ENCODE results near the gene ANKRD12. TPM values are rescaled to one million over a fixed set of nuclear protein-coding genes. Genes with fewer than 3 reads are reported as not detected.

Gene ANKRD12
- total and polyA plus RNA-seq, 2 experiments from 2014 or later = 23.9 to 92.4 TPM

DNA sequence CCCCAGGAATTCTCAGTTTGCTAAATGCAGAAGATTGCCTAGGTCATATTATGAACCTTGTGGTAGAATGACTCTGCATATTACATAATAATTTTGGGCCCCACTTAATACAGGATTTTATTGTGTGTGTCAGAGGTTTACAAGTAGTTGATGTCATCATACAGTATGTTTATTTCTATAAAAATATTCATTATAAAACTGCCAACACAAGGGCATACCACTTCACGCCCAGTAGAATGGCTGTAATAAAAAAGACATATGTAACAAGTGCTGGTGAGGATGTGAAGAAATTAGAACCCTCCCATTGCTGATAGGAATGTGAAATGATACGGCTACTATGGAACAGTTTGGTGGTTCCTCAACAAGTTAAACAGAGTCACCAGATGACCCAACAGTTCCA, 136.6 kb downstream of the ANKRD12 start:
- Histone ChIP-seq H3K4me1 (ENCODE audit: insufficient read depth) (no peaks in the 10 kb centered on the region), H3K79me2 (replicated peaks; ENCODE audit: insufficient read depth) (no peaks in the 10 kb centered on the region), H3F3A (replicated peaks; ENCODE audit: low read depth) (no peaks in the 10 kb centered on the region), H3K9me2 (ENCODE audit: insufficient read depth) (no peaks in the 10 kb centered on the region), H3K27ac (ENCODE audit: low read depth) (no peak overlapping the region), H3K4me3 (no peak overlapping the region), H3K4me2 (no peak overlapping the region), H2AFZ (no peak overlapping the region), H4K20me1 (replicated peaks; ENCODE audit: insufficient read depth) (no peaks in the 10 kb centered on the region), H3K36me3 (ENCODE audit: insufficient read depth) (no peaks in the 10 kb centered on the region; the same call in none of the 2 replicates), H3K27me3 (ENCODE audit: insufficient read depth) (no peaks in the 10 kb centered on the region)
- no peak for TF ChIP-seq NANOG (IDR thresholded peaks at IDR 0.05; ENCODE audit: borderline replicate concordance)
- H3K4me1 Mint-ChIP-seq = no peaks in the 10 kb centered on the region
- DNase-seq (ENCODE audit: low spot score) (no peak), ATAC-seq (no peak)
- H3K27me3 Mint-ChIP-seq (ENCODE audit: insufficient read depth, low read depth, poor library complexity) = peaks cover 3% of the 10 kb centered on the region
- no peaks in the 10 kb centered on the region for H3K9me3 Mint-ChIP-seq
- H3K4me3 Mint-ChIP-seq = no peak overlapping the region
- no peak overlapping the region for H3K27ac Mint-ChIP-seq
- H3K36me3 Mint-ChIP-seq (ENCODE audit: low read depth) = peaks cover 34% of the 10 kb centered on the region; the same call in 2 of the 3 replicates

DNA sequence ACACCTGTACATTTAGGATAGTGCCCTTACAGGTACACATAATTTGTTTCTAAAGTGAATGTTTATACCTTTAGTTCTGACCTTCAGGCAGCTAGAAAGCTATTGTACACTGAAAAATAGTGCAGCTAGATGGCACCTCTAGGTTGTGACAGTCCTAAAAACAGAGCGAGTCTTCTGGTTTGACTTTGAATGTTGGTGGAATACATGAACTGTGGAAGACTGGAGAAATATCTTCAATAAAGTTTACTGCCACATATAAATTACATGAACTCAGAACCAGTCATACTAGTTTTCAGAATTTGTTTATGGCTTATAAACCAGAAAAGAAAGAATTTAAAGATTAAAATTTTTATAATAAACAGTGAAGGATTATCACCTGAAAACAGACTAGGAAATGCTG, 139.3 kb downstream of the ANKRD12 start:
- H3K27ac ChIP-seq (ENCODE audit: low read depth) = no peak overlapping the region
- Mint-ChIP-seq H3K4me3 (no peak overlapping the region), H3K27me3 (ENCODE audit: insufficient read depth, low read depth, poor library complexity) (peaks cover 2% of the 10 kb centered on the region), H3K36me3 (ENCODE audit: low read depth) (peaks cover 37% of the 10 kb centered on the region; the same call in 2 of the 3 replicates), H3K4me1 (no peaks in the 10 kb centered on the region), H3K27ac (no peak overlapping the region), H3K9me3 (no peaks in the 10 kb centered on the region)
- no peaks in the 10 kb centered on the region for H3F3A ChIP-seq (replicated peaks; ENCODE audit: low read depth)
- no peaks in the 10 kb centered on the region for H4K20me1 ChIP-seq (replicated peaks; ENCODE audit: insufficient read depth)
- no peak overlapping the region for H3K4me3 ChIP-seq
- H3K4me2 ChIP-seq = no peak overlapping the region
- H3K9me2 ChIP-seq (ENCODE audit: insufficient read depth) = no peaks in the 10 kb centered on the region
- no peaks in the 10 kb centered on the region for H3K27me3 ChIP-seq (ENCODE audit: insufficient read depth)
- H2AFZ ChIP-seq = no peak overlapping the region
- no peaks in the 10 kb centered on the region for H3K4me1 ChIP-seq (ENCODE audit: insufficient read depth)
- H3K36me3 ChIP-seq (ENCODE audit: insufficient read depth) = no peaks in the 10 kb centered on the region; the same call in none of the 2 replicates
- TF ChIP-seq ZNF114 (CRISPR knock-in tag; IDR thresholded peaks at IDR 0.05) (no peak), ZNF331 (CRISPR knock-in tag; IDR thresholded peaks at IDR 0.05; ENCODE audit: low read depth) (no peak), STAT1 (IDR thresholded peaks at IDR 0.05; ENCODE audit: unreplicated experiment) (no peak), CREB1 (CRISPR knock-in tag; IDR thresholded peaks at IDR 0.05; ENCODE audit: low read depth) (no peak), POLR2AphosphoS5 (IDR thresholded peaks at IDR 0.05; ENCODE audit: low read depth) (no peak), JUNB (IDR thresholded peaks at IDR 0.05; ENCODE audit: unreplicated experiment) (no peak), EZH2phosphoT487 (IDR thresholded peaks at IDR 0.05; ENCODE audit: unreplicated experiment) (no peak)
- TF ChIP-seq, protein P1, sequence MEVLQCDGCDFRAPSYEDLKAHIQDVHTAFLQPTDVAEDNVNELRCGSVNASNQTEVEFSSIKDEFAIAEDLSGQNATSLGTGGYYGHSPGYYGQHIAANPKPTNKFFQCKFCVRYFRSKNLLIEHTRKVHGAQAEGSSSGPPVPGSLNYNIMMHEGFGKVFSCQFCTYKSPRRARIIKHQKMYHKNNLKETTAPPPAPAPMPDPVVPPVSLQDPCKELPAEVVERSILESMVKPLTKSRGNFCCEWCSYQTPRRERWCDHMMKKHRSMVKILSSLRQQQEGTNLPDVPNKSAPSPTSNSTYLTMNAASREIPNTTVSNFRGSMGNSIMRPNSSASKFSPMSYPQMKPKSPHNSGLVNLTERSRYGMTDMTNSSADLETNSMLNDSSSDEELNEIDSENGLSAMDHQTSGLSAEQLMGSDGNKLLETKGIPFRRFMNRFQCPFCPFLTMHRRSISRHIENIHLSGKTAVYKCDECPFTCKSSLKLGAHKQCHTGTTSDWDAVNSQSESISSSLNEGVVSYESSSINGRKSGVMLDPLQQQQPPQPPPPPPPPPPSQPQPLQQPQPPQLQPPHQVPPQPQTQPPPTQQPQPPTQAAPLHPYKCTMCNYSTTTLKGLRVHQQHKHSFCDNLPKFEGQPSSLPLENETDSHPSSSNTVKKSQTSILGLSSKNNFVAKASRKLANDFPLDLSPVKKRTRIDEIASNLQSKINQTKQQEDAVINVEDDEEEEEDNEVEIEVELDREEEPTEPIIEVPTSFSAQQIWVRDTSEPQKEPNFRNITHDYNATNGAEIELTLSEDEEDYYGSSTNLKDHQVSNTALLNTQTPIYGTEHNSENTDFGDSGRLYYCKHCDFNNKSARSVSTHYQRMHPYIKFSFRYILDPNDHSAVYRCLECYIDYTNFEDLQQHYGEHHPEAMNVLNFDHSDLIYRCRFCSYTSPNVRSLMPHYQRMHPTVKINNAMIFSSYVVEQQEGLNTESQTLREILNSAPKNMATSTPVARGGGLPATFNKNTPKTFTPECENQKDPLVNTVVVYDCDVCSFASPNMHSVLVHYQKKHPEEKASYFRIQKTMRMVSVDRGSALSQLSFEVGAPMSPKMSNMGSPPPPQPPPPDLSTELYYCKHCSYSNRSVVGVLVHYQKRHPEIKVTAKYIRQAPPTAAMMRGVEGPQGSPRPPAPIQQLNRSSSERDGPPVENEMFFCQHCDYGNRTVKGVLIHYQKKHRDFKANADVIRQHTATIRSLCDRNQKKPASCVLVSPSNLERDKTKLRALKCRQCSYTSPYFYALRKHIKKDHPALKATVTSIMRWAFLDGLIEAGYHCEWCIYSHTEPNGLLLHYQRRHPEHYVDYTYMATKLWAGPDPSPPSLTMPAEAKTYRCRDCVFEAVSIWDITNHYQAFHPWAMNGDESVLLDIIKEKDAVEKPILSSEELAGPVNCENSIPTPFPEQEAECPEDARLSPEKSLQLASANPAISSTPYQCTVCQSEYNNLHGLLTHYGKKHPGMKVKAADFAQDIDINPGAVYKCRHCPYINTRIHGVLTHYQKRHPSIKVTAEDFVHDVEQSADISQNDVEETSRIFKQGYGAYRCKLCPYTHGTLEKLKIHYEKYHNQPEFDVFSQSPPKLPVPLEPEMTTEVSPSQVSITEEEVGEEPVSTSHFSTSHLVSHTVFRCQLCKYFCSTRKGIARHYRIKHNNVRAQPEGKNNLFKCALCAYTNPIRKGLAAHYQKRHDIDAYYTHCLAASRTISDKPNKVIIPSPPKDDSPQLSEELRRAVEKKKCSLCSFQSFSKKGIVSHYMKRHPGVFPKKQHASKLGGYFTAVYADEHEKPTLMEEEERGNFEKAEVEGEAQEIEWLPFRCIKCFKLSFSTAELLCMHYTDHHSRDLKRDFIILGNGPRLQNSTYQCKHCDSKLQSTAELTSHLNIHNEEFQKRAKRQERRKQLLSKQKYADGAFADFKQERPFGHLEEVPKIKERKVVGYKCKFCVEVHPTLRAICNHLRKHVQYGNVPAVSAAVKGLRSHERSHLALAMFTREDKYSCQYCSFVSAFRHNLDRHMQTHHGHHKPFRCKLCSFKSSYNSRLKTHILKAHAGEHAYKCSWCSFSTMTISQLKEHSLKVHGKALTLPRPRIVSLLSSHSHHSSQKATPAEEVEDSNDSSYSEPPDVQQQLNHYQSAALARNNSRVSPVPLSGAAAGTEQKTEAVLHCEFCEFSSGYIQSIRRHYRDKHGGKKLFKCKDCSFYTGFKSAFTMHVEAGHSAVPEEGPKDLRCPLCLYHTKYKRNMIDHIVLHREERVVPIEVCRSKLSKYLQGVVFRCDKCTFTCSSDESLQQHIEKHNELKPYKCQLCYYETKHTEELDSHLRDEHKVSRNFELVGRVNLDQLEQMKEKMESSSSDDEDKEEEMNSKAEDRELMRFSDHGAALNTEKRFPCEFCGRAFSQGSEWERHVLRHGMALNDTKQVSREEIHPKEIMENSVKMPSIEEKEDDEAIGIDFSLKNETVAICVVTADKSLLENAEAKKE (CRISPR knock-in tag; IDR thresholded peaks at IDR 0.05) = no peak
- TF ChIP-seq, protein P2, sequence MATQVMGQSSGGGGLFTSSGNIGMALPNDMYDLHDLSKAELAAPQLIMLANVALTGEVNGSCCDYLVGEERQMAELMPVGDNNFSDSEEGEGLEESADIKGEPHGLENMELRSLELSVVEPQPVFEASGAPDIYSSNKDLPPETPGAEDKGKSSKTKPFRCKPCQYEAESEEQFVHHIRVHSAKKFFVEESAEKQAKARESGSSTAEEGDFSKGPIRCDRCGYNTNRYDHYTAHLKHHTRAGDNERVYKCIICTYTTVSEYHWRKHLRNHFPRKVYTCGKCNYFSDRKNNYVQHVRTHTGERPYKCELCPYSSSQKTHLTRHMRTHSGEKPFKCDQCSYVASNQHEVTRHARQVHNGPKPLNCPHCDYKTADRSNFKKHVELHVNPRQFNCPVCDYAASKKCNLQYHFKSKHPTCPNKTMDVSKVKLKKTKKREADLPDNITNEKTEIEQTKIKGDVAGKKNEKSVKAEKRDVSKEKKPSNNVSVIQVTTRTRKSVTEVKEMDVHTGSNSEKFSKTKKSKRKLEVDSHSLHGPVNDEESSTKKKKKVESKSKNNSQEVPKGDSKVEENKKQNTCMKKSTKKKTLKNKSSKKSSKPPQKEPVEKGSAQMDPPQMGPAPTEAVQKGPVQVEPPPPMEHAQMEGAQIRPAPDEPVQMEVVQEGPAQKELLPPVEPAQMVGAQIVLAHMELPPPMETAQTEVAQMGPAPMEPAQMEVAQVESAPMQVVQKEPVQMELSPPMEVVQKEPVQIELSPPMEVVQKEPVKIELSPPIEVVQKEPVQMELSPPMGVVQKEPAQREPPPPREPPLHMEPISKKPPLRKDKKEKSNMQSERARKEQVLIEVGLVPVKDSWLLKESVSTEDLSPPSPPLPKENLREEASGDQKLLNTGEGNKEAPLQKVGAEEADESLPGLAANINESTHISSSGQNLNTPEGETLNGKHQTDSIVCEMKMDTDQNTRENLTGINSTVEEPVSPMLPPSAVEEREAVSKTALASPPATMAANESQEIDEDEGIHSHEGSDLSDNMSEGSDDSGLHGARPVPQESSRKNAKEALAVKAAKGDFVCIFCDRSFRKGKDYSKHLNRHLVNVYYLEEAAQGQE (IDR thresholded peaks at IDR 0.05; ENCODE audit: unreplicated experiment) = no peak
- no peak for DNase-seq (ENCODE audit: low spot score)
- H3K79me2 ChIP-seq (replicated peaks; ENCODE audit: insufficient read depth) = no peaks in the 10 kb centered on the region
- no peak for ATAC-seq
